Gastrocnemius medialis (tissue), 4 donors: ENCODE results near the gene BBS1. TPM values are rescaled to one million over a fixed set of nuclear protein-coding genes. Genes with fewer than 3 reads are reported as not detected.

ENCODE experiments used
- ATAC-seq, 2 donors: fragments of 150-250 bp; one replicate each; pipeline ENCODE4 v1.9.1; 2016
- DNase-seq, 2 donors: peaks; one replicate each; pipeline ENCODE4 v3.0.0-alpha.2; 2019
- H3K27ac ChIP-seq, 4 donors: fragments of 200-600 bp; sonication (generic); 1 replicate in 1 of 4; 2 replicates in 3 of 4; pipeline ENCODE4 v1.5.1; 2016 to 2018; ENCODE audit warnings: mild to moderate bottlenecking in 2 of 4, moderate library complexity in 1 of 4
- H3K27me3 ChIP-seq, 3 donors: fragments of 200-600 bp; sonication (generic) in 2 of 3; 1 replicate in 1 of 3; 2 replicates in 2 of 3; pipeline versions ENCODE4 v1.5.1 to v1.6.0; 2016 to 2019; ENCODE audit warnings: mild to moderate bottlenecking in 1 of 3, moderate library complexity in 1 of 3
- H3K36me3 ChIP-seq, 2 donors: fragments of 200-600 bp; sonication (generic) in 1 of 2; one replicate each; pipeline ENCODE4 v1.5.1; 2017 to 2018
- H3K4me1 ChIP-seq, 2 donors: fragments of 200-600 bp; sonication (generic) in 1 of 2; one replicate each; pipeline ENCODE4 v1.5.1; 2016 to 2017; ENCODE audit warnings: mild to moderate bottlenecking in 2 of 2
- H3K4me3 ChIP-seq, 4 donors: fragments of 200-600 bp; sonication (generic) in 3 of 4; 1 replicate in 1 of 4; 2 replicates in 3 of 4; pipeline ENCODE4 v1.5.1; 2016 to 2019; ENCODE audit warnings: mild to moderate bottlenecking in 2 of 4
- H3K9me3 ChIP-seq, 3 donors: fragments of 200-600 bp; sonication (generic) in 2 of 3; 1 replicate in 1 of 3; 2 replicates in 2 of 3; pipeline ENCODE4 v1.5.1; 2016 to 2019
- POLR2A ChIP-seq, 2 donors: fragments of 450-650 bp; IDR thresholded peaks; one replicate each; pipeline ENCODE4 v1.6.1; 2017; ENCODE audit warnings: antibody characterized with exemption in 2 of 2, mild to moderate bottlenecking in 2 of 2, moderate library complexity in 2 of 2
- in situ Hi-C, 4 donors: fragments of 200-750 bp; cut with MboI; loops; one replicate each; pipeline versions ENCODE4 v1.15.0 to v1.8.0; 2017; ENCODE audit warnings: low sequenced_read_pairs in 4 of 4
- intact Hi-C: fragments of 100-400 bp; cut with DNase I; formaldehyde crosslinking; loops from one replicate; pipeline ENCODE4 v1.15.1; 2023; ENCODE audit warnings: low total_unique reads
- total RNA-seq, 4 donors: library from RNA; depleted of rRNA; stranded (reverse); fragments of >200 nt; gene quantifications; one replicate each; pipeline versions ENCODE4 v1.1.0 to v1.2.3, GENCODE V29; 2016
- TF ChIP-seq, protein P1 (sequence below), 5 experiments: fragments of 450-650 bp in 3 of 5; fragments of 200-600 bp in 2 of 5; sonication (generic) in 2 of 5; IDR thresholded peaks in 4 of 5; conservative IDR thresholded peaks in 1 of 5; 1 replicate in 4 of 5; 2 replicates in 1 of 5; pipeline ENCODE4 v1.5.1; 2016 to 2019; ENCODE audit warnings: antibody characterized with exemption in 5 of 5, mild to moderate bottlenecking in 3 of 5, moderate library complexity in 3 of 5

BBS1 gene
- total RNA-seq, 4 donors from 2014 or later = 19.8 to 34.5 (median 31.2) TPM

GRCh38 chr11:66465373-66466224 lies 44.8 kb upstream of the BBS1 start:
- in situ Hi-C loops = no loop called here

GRCh38 chr11:66466225-66467033 lies 44.0 kb upstream of the BBS1 start, which contains the start of gene PELI3:
TSS of gene PELI3 (plus strand) at chr11:66466905. CDS start at chr11:66468129, 1,224 bp downstream.
- intact Hi-C loops = loop anchor here (1.0 to 5.0 kb wide), 4 partner anchors 14 to 212 kb away; partner anchors contain the start of genes BBS1, DPP3 and RBM4
- TF ChIP-seq POLR2A (IDR thresholded peaks at IDR 0.05) = peak in 1 of 2 donors; percentile 71
- TF ChIP-seq, protein P1, sequence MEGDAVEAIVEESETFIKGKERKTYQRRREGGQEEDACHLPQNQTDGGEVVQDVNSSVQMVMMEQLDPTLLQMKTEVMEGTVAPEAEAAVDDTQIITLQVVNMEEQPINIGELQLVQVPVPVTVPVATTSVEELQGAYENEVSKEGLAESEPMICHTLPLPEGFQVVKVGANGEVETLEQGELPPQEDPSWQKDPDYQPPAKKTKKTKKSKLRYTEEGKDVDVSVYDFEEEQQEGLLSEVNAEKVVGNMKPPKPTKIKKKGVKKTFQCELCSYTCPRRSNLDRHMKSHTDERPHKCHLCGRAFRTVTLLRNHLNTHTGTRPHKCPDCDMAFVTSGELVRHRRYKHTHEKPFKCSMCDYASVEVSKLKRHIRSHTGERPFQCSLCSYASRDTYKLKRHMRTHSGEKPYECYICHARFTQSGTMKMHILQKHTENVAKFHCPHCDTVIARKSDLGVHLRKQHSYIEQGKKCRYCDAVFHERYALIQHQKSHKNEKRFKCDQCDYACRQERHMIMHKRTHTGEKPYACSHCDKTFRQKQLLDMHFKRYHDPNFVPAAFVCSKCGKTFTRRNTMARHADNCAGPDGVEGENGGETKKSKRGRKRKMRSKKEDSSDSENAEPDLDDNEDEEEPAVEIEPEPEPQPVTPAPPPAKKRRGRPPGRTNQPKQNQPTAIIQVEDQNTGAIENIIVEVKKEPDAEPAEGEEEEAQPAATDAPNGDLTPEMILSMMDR (IDR thresholded peaks at IDR 0.05 in 4 of 5, conservative IDR thresholded peaks at IDR 0.05 in 1 of 5) = no peak

More at GRCh38 chr11:66465373-66466224, 44.8 kb upstream of the BBS1 start:
- H3K36me3 ChIP-seq = peaks cover 0 to 2% of the 10 kb centered on the region in 2 donors
- ATAC-seq (no peak), DNase-seq (no peak)
- intact Hi-C loops = loop anchor here (1.0 to 5.0 kb wide), 4 partner anchors 15 to 213 kb away; partner anchors contain the start of genes BBS1, DPP3 and RBM4
- peak overlapping the region; percentile 55 to 89 (median 70) for H3K4me3 ChIP-seq
- H3K4me1 ChIP-seq = peaks cover 6 to 10% of the 10 kb centered on the region in 2 donors
- H3K27ac ChIP-seq = peak overlapping the region; percentile 73 to 81 (median 78)
- H3K9me3 ChIP-seq = no peaks in the 10 kb centered on the region
- TF ChIP-seq, protein P1 (IDR thresholded peaks at IDR 0.05 in 4 of 5, conservative IDR thresholded peaks at IDR 0.05 in 1 of 5) = no peak
- TF ChIP-seq POLR2A (IDR thresholded peaks at IDR 0.05) = no peak
- no peaks in the 10 kb centered on the region for H3K27me3 ChIP-seq

GRCh38 chr11:66467034-66467659 lies 43.3 kb upstream of the BBS1 start:
- Histone ChIP-seq H3K9me3 (no peaks in the 10 kb centered on the region), H3K27me3 (no peaks in the 10 kb centered on the region), H3K4me1 (peaks cover 6 to 10% of the 10 kb centered on the region in 2 donors), H3K27ac (peak overlapping the region; percentile 46 to 80 (median 70)), H3K36me3 (peaks cover 0 to 15% of the 10 kb centered on the region in 2 donors), H3K4me3 (peak overlapping the region; percentile 61 to 75 (median 70))
- TF ChIP-seq, protein P1 (IDR thresholded peaks at IDR 0.05 in 4 of 5, conservative IDR thresholded peaks at IDR 0.05 in 1 of 5) = peak in 4 of 5 experiments; percentile 44 to 67 (median 54)
- no peak for TF ChIP-seq POLR2A (IDR thresholded peaks at IDR 0.05)
- ATAC-seq (peak; percentile 51 to 61), DNase-seq (no peak)
- in situ Hi-C loops (no loop called here), intact Hi-C loops (loop anchor here (2.0 to 5.0 kb wide), 2 partner anchors 44 to 170 kb away; partner anchors contain the start of genes BBS1 and RBM4)

More at GRCh38 chr11:66466225-66467033, 44.0 kb upstream of the BBS1 start, which contains the start of gene PELI3:
- Histone ChIP-seq H3K4me1 (peaks cover 6 to 10% of the 10 kb centered on the region in 2 donors), H3K4me3 (peak within 1 kb of the TSS; percentile 61 to 89 (median 70)), H3K27me3 (no peaks in the 10 kb centered on the region), H3K36me3 (peaks cover 0 to 10% of the 10 kb centered on the region in 2 donors), H3K9me3 (no peaks in the 10 kb centered on the region), H3K27ac (peak within 1 kb of the TSS; percentile 73 to 81 (median 78))
- DNase-seq = peak; percentile 87 to 90
- in situ Hi-C loops = no loop called here
- peak; percentile 87 to 92 for ATAC-seq

DNA sequence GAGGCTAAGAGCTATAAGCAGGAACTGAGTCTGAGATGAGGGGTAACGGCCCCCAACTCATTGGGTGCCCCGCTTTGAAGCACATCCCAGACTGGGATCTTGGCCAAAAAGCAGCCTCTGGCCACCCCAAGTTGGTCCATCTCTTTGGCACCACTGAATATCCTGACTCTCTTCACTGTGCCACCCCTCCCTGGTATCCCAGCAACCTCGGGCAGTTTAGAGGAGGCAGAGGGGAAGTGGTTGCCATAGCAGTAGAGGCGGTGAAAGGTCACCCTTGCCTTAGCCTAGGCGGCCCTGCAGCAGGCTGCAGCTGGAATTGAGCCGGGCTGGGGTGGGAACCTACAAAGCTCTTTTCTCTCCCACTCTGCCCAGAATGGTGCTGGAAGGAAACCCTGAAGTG lies 42.7 kb upstream of the BBS1 start:
- no peak for ATAC-seq
- Histone ChIP-seq H3K4me1 (peaks cover 6 to 10% of the 10 kb centered on the region in 2 donors), H3K27ac (peak overlapping the region in 3 of 4 donors; percentile 46 to 73 (median 68)), H3K36me3 (peaks cover 0 to 21% of the 10 kb centered on the region in 2 donors), H3K9me3 (no peaks in the 10 kb centered on the region), H3K27me3 (no peaks in the 10 kb centered on the region), H3K4me3 (peak overlapping the region; percentile 61 to 75 (median 70))
- intact Hi-C loops (loop anchor here (2.0 to 5.0 kb wide), 2 partner anchors 43 to 170 kb away; partner anchors contain the start of genes BBS1 and RBM4), in situ Hi-C loops (no loop called here)
- TF ChIP-seq, protein P1 (IDR thresholded peaks at IDR 0.05 in 4 of 5, conservative IDR thresholded peaks at IDR 0.05 in 1 of 5) = no peak
- TF ChIP-seq POLR2A (IDR thresholded peaks at IDR 0.05) = no peak
- DNase-seq = no peak
